Endothelial cell of umbilical vein (primary cell): ENCODE results near the gene GRK1. TPM values are rescaled to one million over a fixed set of nuclear protein-coding genes. Genes with fewer than 3 reads are reported as not detected.

Source experiments
- BruUV-seq: library from RNA; stranded (reverse); fragments of 400-500 nt; replicated peaks from 2 replicates; lab custom pipeline; 2021; lab: Mats Ljungman, UMichigan
- CTCF ChIA-PET: fragments of 300-600, 350-600 bp; sonication (Branson Sonifier 250); formaldehyde crosslinking; loops from one replicate; lab custom pipeline; 2021; ENCODE audit warnings: antibody characterized with exemption, inconsistent platforms; lab: Charles Lee
- POLR2A ChIA-PET: fragments of 300-600, 350-600 bp; sonication (Branson Sonifier 250); formaldehyde crosslinking; loops from one replicate; lab custom pipeline; 2021; ENCODE audit warnings: antibody characterized with exemption, inconsistent platforms; lab: Charles Lee
- DNase-seq: peaks from one replicate; pipeline ENCODE4 v3.0.0-alpha.2; 2011; ENCODE audit warnings: low read depth, low spot score
- FAIRE-seq: peaks from 2 replicates; lab custom pipeline; 2011; peaks lifted over from hg19 to GRCh38; lab: Jason Lieb, UNC
- H2AFZ ChIP-seq: 2 replicates; pipeline ENCODE4 v1.6.0; 2012; ENCODE audit warnings: low read depth, low read length, control low read depth, inconsistent platforms
- H3K27ac ChIP-seq: 2 replicates; pipeline ENCODE4 v1.5.1; 2011; ENCODE audit warnings: low read depth, mild to moderate bottlenecking, control low read depth, low read length, moderate library complexity; ENCODE audit not compliant: insufficient read depth
- H3K27me3 ChIP-seq, 2 experiments: 2 replicates each; pipeline versions ENCODE4 v1.6.0 to v1.6.1; 2011; ENCODE audit warnings: low read length in 2 of 2, mixed read lengths in 1 of 2; ENCODE audit not compliant: control insufficient read depth in 2 of 2, insufficient read depth in 2 of 2
- H3K36me3 ChIP-seq, 2 experiments: 2 replicates in 1 of 2; 3 replicates in 1 of 2; pipeline ENCODE4 v1.5.1; 2011; ENCODE audit warnings: low read length in 2 of 2, mild to moderate bottlenecking in 1 of 2, moderate library complexity in 1 of 2; ENCODE audit not compliant: control insufficient read depth in 2 of 2, insufficient read depth in 2 of 2; ENCODE audit errors: extremely low read depth in 1 of 2
- H3K4me1 ChIP-seq: 3 replicates; pipeline ENCODE4 v1.5.1; 2011; ENCODE audit warnings: mild to moderate bottlenecking, low read length; ENCODE audit not compliant: control insufficient read depth, insufficient read depth; ENCODE audit errors: extremely low read depth
- H3K4me2 ChIP-seq: 2 replicates; pipeline ENCODE4 v1.6.1; 2011; ENCODE audit warnings: low read length, control low read depth, mixed read lengths; ENCODE audit not compliant: insufficient read depth
- H3K4me3 ChIP-seq, 3 experiments: fragments of 200-600 bp in 1 of 3; sonication (generic), shearing (Covaris generic) in 1 of 3; replicated peaks in 1 of 3; 2 replicates each; pipeline ENCODE4 v1.5.1; 2011 to 2016; ENCODE audit warnings: control low read depth in 3 of 3, low read length in 3 of 3, mild to moderate bottlenecking in 2 of 3, inconsistent platforms in 1 of 3, low read depth in 1 of 3, moderate library complexity in 1 of 3; ENCODE audit not compliant: insufficient read depth in 1 of 3
- H3K79me2 ChIP-seq: 2 replicates; pipeline ENCODE4 v1.6.0; 2012; ENCODE audit warnings: low read length, inconsistent platforms; ENCODE audit not compliant: control insufficient read depth, insufficient read depth
- H3K9ac ChIP-seq: replicated peaks from 2 replicates; pipeline ENCODE3; 2011; ENCODE audit warnings: low read length, control low read depth; ENCODE audit not compliant: insufficient read depth; ENCODE audit errors: extremely low read depth
- H3K9me1 ChIP-seq: replicated peaks from 3 replicates; pipeline ENCODE4 v1.6.0; 2011; ENCODE audit warnings: mild to moderate bottlenecking, low read length; ENCODE audit not compliant: control insufficient read depth, insufficient read depth; ENCODE audit errors: extremely low read depth
- H3K9me3 ChIP-seq: replicated peaks from 2 replicates; pipeline ENCODE4 v1.5.1; 2012; ENCODE audit warnings: low read length, inconsistent platforms; ENCODE audit not compliant: control insufficient read depth, insufficient read depth
- H4K20me1 ChIP-seq: replicated peaks from 2 replicates; pipeline ENCODE3; 2011; ENCODE audit warnings: mild to moderate bottlenecking, low read length; ENCODE audit not compliant: control insufficient read depth, insufficient read depth; ENCODE audit errors: extremely low read depth
- EZH2 ChIP-seq: IDR thresholded peaks from 2 replicates; pipeline ENCODE4 v1.6.1; 2012; ENCODE audit warnings: borderline replicate concordance, low read depth, mild to moderate bottlenecking, moderate library complexity, low read length, inconsistent platforms; ENCODE audit not compliant: severe bottlenecking
- FOS ChIP-seq: IDR thresholded peaks from 2 replicates; pipeline ENCODE4 v1.6.1; 2011; ENCODE audit warnings: mild to moderate bottlenecking, low read length, moderate library complexity, borderline replicate concordance; ENCODE audit not compliant: insufficient read depth
- GATA2 ChIP-seq: IDR thresholded peaks from 2 replicates; pipeline ENCODE4 v1.7.0; 2011; ENCODE audit warnings: low read depth, mild to moderate bottlenecking, moderate library complexity, mixed read lengths, low read length; ENCODE audit not compliant: insufficient read length, insufficient read depth
- JUN ChIP-seq: IDR thresholded peaks from 2 replicates; pipeline ENCODE4 v1.6.1; 2011; ENCODE audit warnings: borderline replicate concordance, low read depth; ENCODE audit not compliant: insufficient read length, insufficient read depth
- MAX ChIP-seq: IDR thresholded peaks from 2 replicates; pipeline ENCODE4 v1.6.1; 2011; ENCODE audit not compliant: insufficient read depth, insufficient read length
- MYC ChIP-seq: IDR thresholded peaks from one replicate; pipeline ENCODE4 v1.6.1; 2011; ENCODE audit warnings: mild to moderate bottlenecking, low read depth, low read length
- POLR2A ChIP-seq: IDR thresholded peaks from 2 replicates; pipeline ENCODE4 v1.6.1; 2012; ENCODE audit warnings: low read depth, mild to moderate bottlenecking, control low read depth, low read length
- POLR2AphosphoS5 ChIP-seq: IDR thresholded peaks from 2 replicates; pipeline ENCODE4 v1.6.1; 2012; ENCODE audit warnings: low read depth, mild to moderate bottlenecking, control low read depth, low read length, moderate library complexity; ENCODE audit not compliant: insufficient read depth
- dilution Hi-C: fragments of 300-500 bp; cut with MboI; formaldehyde crosslinking; loops from one replicate; pipeline ENCODE4 v1.15.0; 2019; ENCODE audit warnings: low sequenced_read_pairs; ENCODE audit not compliant: extremely low pct_ligation_motif_present
- intact Hi-C: fragments of 100-400 bp; cut with micrococcal nuclease; formaldehyde crosslinking; loops from one replicate; pipeline ENCODE4 v1.10.0; 2022
- polyA plus RNA-seq, 4 experiments: library from polyadenylated mRNA; depleted of rRNA in 3 of 4; stranded (reverse) in 3 of 4; unstranded in 1 of 4; fragments of >200 nt; gene quantifications; 2 replicates each; pipeline versions ENCODE4 v1.2.1 to v1.2.3, GENCODE V29; 2011 to 2012; ENCODE audit warnings: missing spikeins in 1 of 4
- total RNA-seq: library from RNA; stranded (reverse); gene quantifications from 2 replicates; pipeline ENCODE4 v1.2.3, GENCODE V29; 2021
- TF ChIP-seq, protein P1 (sequence below), 2 donors: IDR thresholded peaks; 1 replicate in 1 of 2; 2 replicates in 1 of 2; pipeline ENCODE4 v1.5.1; 2011; ENCODE audit warnings: low read length in 2 of 2, mild to moderate bottlenecking in 2 of 2, moderate library complexity in 2 of 2, control low read depth in 1 of 2, inconsistent platforms in 1 of 2, low read depth in 1 of 2; ENCODE audit not compliant: insufficient read depth in 1 of 2; ENCODE audit errors: extremely low read depth in 1 of 2

The GRK1 gene
- total and polyA plus RNA-seq, 2 donors (not counting 3 experiments of a cell fraction or from before 2014, with no cell fraction given): not detected

DNA sequence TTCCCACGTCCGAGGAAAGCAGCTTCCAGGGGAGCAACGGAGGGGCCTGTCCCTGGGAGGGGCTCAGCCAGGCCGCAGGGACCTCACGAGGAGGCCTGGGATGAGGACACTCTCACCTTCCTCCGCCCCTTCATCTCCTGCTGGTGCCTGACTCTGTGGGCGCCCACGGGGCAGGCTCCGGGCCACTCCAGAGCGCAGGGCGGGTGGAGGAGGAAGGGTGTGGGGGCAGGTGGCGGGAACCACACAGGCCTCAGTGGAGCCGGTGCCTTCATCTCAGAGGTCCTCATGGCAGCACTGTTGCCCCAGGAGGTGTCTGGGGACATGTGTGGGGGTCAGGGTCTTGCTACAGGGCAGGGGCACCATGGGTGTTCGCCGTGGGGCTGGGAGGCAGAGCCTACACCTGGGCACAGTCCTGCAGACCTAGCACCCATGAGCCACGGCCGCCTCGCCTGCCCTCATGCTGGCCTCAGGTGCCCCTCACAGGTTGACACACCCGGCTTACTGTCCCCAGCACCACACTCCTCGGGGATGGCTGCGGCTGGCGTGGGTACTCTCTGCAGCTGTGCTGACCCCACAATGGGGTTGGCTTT is 81.9 kb downstream of the GRK1 start:
- Histone ChIP-seq H3K36me3 (no peaks in the 10 kb centered on the region), H3K9ac (no peak overlapping the region), H3K9me1 (no peaks in the 10 kb centered on the region), H4K20me1 (no peaks in the 10 kb centered on the region), H3K79me2 (no peaks in the 10 kb centered on the region), H2AFZ (no peak overlapping the region), H3K4me2 (no peak overlapping the region), H3K27ac (no peak overlapping the region), H3K4me3 (no peak overlapping the region), H3K9me3 (no peaks in the 10 kb centered on the region), H3K27me3 (no peaks in the 10 kb centered on the region), H3K4me1 (no peaks in the 10 kb centered on the region)
- FAIRE-seq (no peak), DNase-seq (no peak)
- no TSS peak for BruUV-seq
- intact Hi-C loops (no loop called here), dilution Hi-C loops (no loop called here)
- CTCF ChIA-PET: no interaction called here
- TF ChIP-seq, protein P1, sequence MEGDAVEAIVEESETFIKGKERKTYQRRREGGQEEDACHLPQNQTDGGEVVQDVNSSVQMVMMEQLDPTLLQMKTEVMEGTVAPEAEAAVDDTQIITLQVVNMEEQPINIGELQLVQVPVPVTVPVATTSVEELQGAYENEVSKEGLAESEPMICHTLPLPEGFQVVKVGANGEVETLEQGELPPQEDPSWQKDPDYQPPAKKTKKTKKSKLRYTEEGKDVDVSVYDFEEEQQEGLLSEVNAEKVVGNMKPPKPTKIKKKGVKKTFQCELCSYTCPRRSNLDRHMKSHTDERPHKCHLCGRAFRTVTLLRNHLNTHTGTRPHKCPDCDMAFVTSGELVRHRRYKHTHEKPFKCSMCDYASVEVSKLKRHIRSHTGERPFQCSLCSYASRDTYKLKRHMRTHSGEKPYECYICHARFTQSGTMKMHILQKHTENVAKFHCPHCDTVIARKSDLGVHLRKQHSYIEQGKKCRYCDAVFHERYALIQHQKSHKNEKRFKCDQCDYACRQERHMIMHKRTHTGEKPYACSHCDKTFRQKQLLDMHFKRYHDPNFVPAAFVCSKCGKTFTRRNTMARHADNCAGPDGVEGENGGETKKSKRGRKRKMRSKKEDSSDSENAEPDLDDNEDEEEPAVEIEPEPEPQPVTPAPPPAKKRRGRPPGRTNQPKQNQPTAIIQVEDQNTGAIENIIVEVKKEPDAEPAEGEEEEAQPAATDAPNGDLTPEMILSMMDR (IDR thresholded peaks at IDR 0.05; ENCODE audit: extremely low read depth in 1 of 2, insufficient read depth in 1 of 2, low read depth in 1 of 2, low read length in 2 of 2): no peak
- no peak for TF ChIP-seq MYC
- TF ChIP-seq FOS: no peak
- no peak for TF ChIP-seq GATA2
- TF ChIP-seq JUN: no peak
- no peak for TF ChIP-seq MAX
- TF ChIP-seq EZH2: no peak
- TF ChIP-seq POLR2AphosphoS5: no peak
- no peak for TF ChIP-seq POLR2A
- POLR2A ChIA-PET: no interaction called here
